Activated CD4-positive, alpha-beta T cell treated with anti-CD3 and anti-CD28 coated beads, Interleukin-2, amount 50 U/mL, for 4 hours (primary cell): ENCODE data around the gene PTGIR.

Experiments used
- DNase-seq, 2 experiments: peaks; one replicate each; pipeline ENCODE4 v3.0.0-alpha.2; 2020

PTGIR gene

GRCh38 chr19:46599716-46600373, 25.0 kb downstream of the PTGIR start:
- DNase-seq, result no peak

GRCh38 chr19:46598372-46598917, 26.4 kb downstream of the PTGIR start:
- DNase-seq, result no peak

GRCh38 chr19:46596008-46596407, 28.9 kb downstream of the PTGIR start:
- DNase-seq, result no peak

- DNase-seq, result no peak
Measured at GRCh38 chr19:46591870-46592269, 33.0 kb downstream of the PTGIR start.

GRCh38 chr19:46591254-46591653, 33.6 kb downstream of the PTGIR start:
- no peak for DNase-seq

GRCh38 chr19:46587861-46588260, 37.0 kb downstream of the PTGIR start:
- DNase-seq, result no peak

GRCh38 chr19:46586294-46586693, 38.6 kb downstream of the PTGIR start:
- no peak for DNase-seq

GRCh38 chr19:46585539-46585938, 39.4 kb downstream of the PTGIR start:
- no peak for DNase-seq

GRCh38 chr19:46580247-46580646, 44.6 kb downstream of the PTGIR start:
- DNase-seq, result no peak

- peak; percentile 42 to 46 for DNase-seq
Measured at GRCh38 chr19:46579361-46579879, 45.5 kb downstream of the PTGIR start.

- no peak for DNase-seq
Measured at GRCh38 chr19:46578450-46578849, 46.4 kb downstream of the PTGIR start.

GRCh38 chr19:46574533-46574932, 50.4 kb downstream of the PTGIR start:
- peak; percentile 44 to 49 for DNase-seq

- no peak for DNase-seq
Measured at GRCh38 chr19:46573679-46574498, 51.0 kb downstream of the PTGIR start.

GRCh38 chr19:46571495-46571894, 53.4 kb downstream of the PTGIR start:
- DNase-seq, result no peak
